Nephron progenitor cell (in vitro differentiated cells): ENCODE results near the gene TNNI3.

ENCODE experiments used
- DNase-seq: peaks from one replicate; pipeline ENCODE4 v3.0.0; 2021
- H3K27ac Mint-ChIP-seq: 2 replicates; pipeline ENCODE4 v1.8.0; 2021; ENCODE audit warnings: mild to moderate bottlenecking, moderate library complexity, mixed read lengths
- H3K27me3 Mint-ChIP-seq: 2 replicates; pipeline ENCODE4 v1.8.0; 2021; ENCODE audit warnings: mild to moderate bottlenecking, low read depth, mixed read lengths; ENCODE audit not compliant: poor library complexity
- H3K36me3 Mint-ChIP-seq: 2 replicates; pipeline ENCODE4 v1.8.0; 2021; ENCODE audit warnings: low read depth, mixed read lengths
- H3K4me1 Mint-ChIP-seq: 2 replicates; pipeline ENCODE4 v1.8.0; 2021; ENCODE audit warnings: mixed read lengths
- H3K4me3 Mint-ChIP-seq: 2 replicates; pipeline ENCODE4 v1.8.0; 2021; ENCODE audit warnings: mild to moderate bottlenecking, moderate library complexity, mixed read lengths
- H3K9me3 Mint-ChIP-seq: 2 replicates; pipeline ENCODE4 v1.8.0; 2021; ENCODE audit warnings: mild to moderate bottlenecking, moderate library complexity, mixed read lengths
- CTCF ChIP-seq: fragments of 200-600 bp; sonication (generic); IDR thresholded peaks from 2 replicates; pipeline ENCODE4 v1.5.0; 2021; ENCODE audit warnings: antibody characterized with exemption

Gene TNNI3

GRCh38 chr19:55106591-55106990 is 50.9 kb downstream of the TNNI3 start:
- H3K4me3 Mint-ChIP-seq, result no peak overlapping the region

DNA sequence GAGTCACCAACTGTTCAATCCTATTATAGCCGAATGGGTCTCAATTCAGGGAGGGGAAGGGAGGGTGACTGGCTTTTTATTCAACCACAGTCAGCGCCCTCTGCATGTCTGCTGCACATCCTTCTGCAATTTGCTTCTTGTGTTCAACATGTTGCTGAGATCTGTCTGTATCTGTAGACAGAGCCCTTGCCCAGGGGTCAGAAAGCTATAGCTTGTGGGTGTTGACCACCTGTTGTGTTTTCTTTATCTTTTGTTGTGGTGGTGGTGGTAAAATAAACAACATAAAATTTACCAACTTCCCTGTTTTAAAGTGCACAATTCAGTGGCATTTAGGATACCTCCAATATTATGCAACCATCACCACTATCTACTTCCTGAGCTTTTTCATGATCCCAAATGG is 52.3 kb downstream of the TNNI3 start:
- H3K4me3 Mint-ChIP-seq, result no peak overlapping the region
- peaks cover 56% of the 10 kb centered on the region for H3K36me3 Mint-ChIP-seq
- no peak for TF ChIP-seq CTCF
- H3K4me1 Mint-ChIP-seq, result peaks cover 2% of the 10 kb centered on the region
- no peak overlapping the region for H3K27ac Mint-ChIP-seq
- H3K9me3 Mint-ChIP-seq, result peaks cover 19% of the 10 kb centered on the region
- no peak for DNase-seq
- no peaks in the 10 kb centered on the region for H3K27me3 Mint-ChIP-seq

More at GRCh38 chr19:55106591-55106990, 50.9 kb downstream of the TNNI3 start:
- no peak for DNase-seq
- Mint-ChIP-seq H3K36me3 (peaks cover 54% of the 10 kb centered on the region), H3K4me1 (peaks cover 9% of the 10 kb centered on the region), H3K27ac (no peak overlapping the region), H3K9me3 (peaks cover 19% of the 10 kb centered on the region), H3K27me3 (no peaks in the 10 kb centered on the region)
- no peak for TF ChIP-seq CTCF

GRCh38 chr19:55103190-55103589 is 54.3 kb downstream of the TNNI3 start:
- DNase-seq, result no peak
- H3K9me3 Mint-ChIP-seq, result peaks cover 19% of the 10 kb centered on the region
- no peak overlapping the region for H3K4me3 Mint-ChIP-seq
- no peaks in the 10 kb centered on the region for H3K27me3 Mint-ChIP-seq
- no peak for TF ChIP-seq CTCF
- H3K4me1 Mint-ChIP-seq, result peaks cover 12% of the 10 kb centered on the region
- H3K27ac Mint-ChIP-seq, result no peak overlapping the region
- peaks cover 47% of the 10 kb centered on the region for H3K36me3 Mint-ChIP-seq
